H9 (cell line): ENCODE results near the gene ADARB2. TPM values are rescaled to one million over a fixed set of nuclear protein-coding genes. Genes with fewer than 3 reads are reported as not detected.
"Not testable (repeated sequence)": the region's sequence is repeated elsewhere in the genome, so short reads cannot be mapped to it uniquely, and the experiment has no call there.

Experiments
- DNase-seq: peaks from one replicate; pipeline ENCODE4 v3.0.0-alpha.2; 2017
- H2AFZ ChIP-seq: one replicate; pipeline ENCODE4 v1.6.1; 2013; ENCODE audit warnings: mild to moderate bottlenecking, low read length, control low read depth, moderate library complexity
- H2AK5ac ChIP-seq: 2 replicates; pipeline ENCODE4 v1.6.1; 2013; ENCODE audit warnings: low read length, control low read depth, mixed read lengths; ENCODE audit not compliant: insufficient read length
- H2BK120ac ChIP-seq: one replicate; pipeline ENCODE4 v1.6.1; 2013; ENCODE audit warnings: low read depth, mild to moderate bottlenecking, low read length, control low read depth, inconsistent platforms; ENCODE audit not compliant: poor library complexity, severe bottlenecking
- H2BK12ac ChIP-seq: 2 replicates; pipeline ENCODE4 v1.6.1; 2013; ENCODE audit warnings: low read length, control low read depth, mixed read lengths, low read depth; ENCODE audit not compliant: insufficient read length
- H2BK15ac ChIP-seq: 2 replicates; pipeline ENCODE4 v1.6.1; 2013; ENCODE audit warnings: low read depth, low read length, control low read depth
- H2BK20ac ChIP-seq: one replicate; pipeline ENCODE4 v1.6.1; 2013; ENCODE audit warnings: low read depth, mild to moderate bottlenecking, low read length, control low read depth, inconsistent platforms; ENCODE audit not compliant: poor library complexity, severe bottlenecking
- H2BK5ac ChIP-seq: 2 replicates; pipeline ENCODE4 v1.6.1; 2013; ENCODE audit warnings: low read length, control low read depth, mixed read lengths; ENCODE audit not compliant: insufficient read length
- H3K14ac ChIP-seq: 2 replicates; pipeline ENCODE4 v1.6.1; 2013; ENCODE audit warnings: low read length, control low read depth; ENCODE audit not compliant: insufficient read depth
- H3K18ac ChIP-seq: 2 replicates; pipeline ENCODE4 v1.6.1; 2013; ENCODE audit warnings: low read depth, mild to moderate bottlenecking, mixed read lengths, low read length, control low read depth; ENCODE audit not compliant: insufficient read length
- H3K23ac ChIP-seq: 2 replicates; pipeline ENCODE4 v1.6.1; 2013; ENCODE audit warnings: low read length, control low read depth, mixed read lengths, low read depth; ENCODE audit not compliant: insufficient read length
- H3K23me2 ChIP-seq: 2 replicates; pipeline ENCODE4 v1.6.1; 2013; ENCODE audit warnings: low read depth, mild to moderate bottlenecking, mixed read lengths, low read length, control low read depth; ENCODE audit not compliant: insufficient read length, poor library complexity, severe bottlenecking
- H3K27ac ChIP-seq: 2 replicates; pipeline ENCODE4 v1.5.1; 2013; ENCODE audit warnings: low read length, control low read depth, mixed read lengths, low read depth; ENCODE audit not compliant: insufficient read length
- H3K27me3 ChIP-seq: 2 replicates; pipeline ENCODE4 v1.6.1; 2013; ENCODE audit warnings: low read length, control low read depth, inconsistent platforms; ENCODE audit not compliant: insufficient read depth
- H3K4ac ChIP-seq: 2 replicates; pipeline ENCODE4 v1.6.1; 2013; ENCODE audit warnings: low read depth, mild to moderate bottlenecking, control low read depth, inconsistent platforms, low read length, moderate library complexity
- H3K4me1 ChIP-seq: 2 replicates; pipeline ENCODE4 v1.6.1; 2013; ENCODE audit warnings: low read length, control low read depth, inconsistent platforms; ENCODE audit not compliant: insufficient read depth
- H3K4me2 ChIP-seq: 2 replicates; pipeline ENCODE4 v1.6.1; 2013; ENCODE audit warnings: low read length, control low read depth, mixed read lengths; ENCODE audit not compliant: insufficient read length, insufficient read depth
- H3K56ac ChIP-seq: 2 replicates; pipeline ENCODE4 v1.6.1; 2013; ENCODE audit warnings: low read depth, mild to moderate bottlenecking, mixed read lengths, low read length, control low read depth; ENCODE audit not compliant: insufficient read length
- H3K79me1 ChIP-seq: 2 replicates; pipeline ENCODE4 v1.6.1; 2013; ENCODE audit warnings: low read depth, mild to moderate bottlenecking, moderate library complexity, low read length, control low read depth, inconsistent platforms; ENCODE audit not compliant: insufficient read depth, poor library complexity, severe bottlenecking
- H3K79me2 ChIP-seq: 2 replicates; pipeline ENCODE4 v1.6.1; 2013; ENCODE audit warnings: low read length, control low read depth, inconsistent platforms; ENCODE audit not compliant: insufficient read depth
- H3K9ac ChIP-seq: 2 replicates; pipeline ENCODE4 v1.6.1; 2013; ENCODE audit warnings: low read length, control low read depth, mixed read lengths; ENCODE audit not compliant: insufficient read length; ENCODE audit errors: extremely low read depth
- H3K9me3 ChIP-seq: one replicate; pipeline ENCODE4 v1.6.1; 2013; ENCODE audit warnings: low read depth, low read length, inconsistent platforms; ENCODE audit not compliant: control insufficient read depth
- H3T11ph ChIP-seq: one replicate; pipeline ENCODE4 v1.6.1; 2013; ENCODE audit warnings: mild to moderate bottlenecking, low read length, control low read depth, inconsistent platforms
- H4K20me1 ChIP-seq: one replicate; pipeline ENCODE4 v1.6.1; 2013; ENCODE audit not compliant: control insufficient read depth, insufficient read length, insufficient read depth
- H4K5ac ChIP-seq: 2 replicates; pipeline ENCODE4 v1.6.1; 2013; ENCODE audit warnings: low read depth, mild to moderate bottlenecking, mixed read lengths, low read length, control low read depth; ENCODE audit not compliant: insufficient read length
- H4K8ac ChIP-seq: replicated peaks from 2 replicates; pipeline ENCODE4 v1.6.1; 2013; ENCODE audit warnings: low read length, control low read depth, mixed read lengths, low read depth; ENCODE audit not compliant: insufficient read length
- H4K91ac ChIP-seq: 2 replicates; pipeline ENCODE4 v1.6.1; 2013; ENCODE audit warnings: low read depth, mild to moderate bottlenecking, moderate library complexity, mixed read lengths, low read length, control low read depth; ENCODE audit not compliant: insufficient read length
- H3K27ac Mint-ChIP-seq, 3 experiments: 2 replicates in 2 of 3; 3 replicates in 1 of 3; pipeline ENCODE4 v1.8.0; 2020 to 2021; ENCODE audit warnings: mixed read lengths in 3 of 3, mild to moderate bottlenecking in 1 of 3, moderate library complexity in 1 of 3
- H3K27me3 Mint-ChIP-seq: 2 replicates; pipeline ENCODE4 v1.8.0; 2021; ENCODE audit warnings: low read depth, mild to moderate bottlenecking, moderate library complexity, mixed read lengths
- H3K36me3 Mint-ChIP-seq, 3 experiments: 2 replicates in 2 of 3; 3 replicates in 1 of 3; pipeline ENCODE4 v1.8.0; 2020 to 2021; ENCODE audit warnings: low read depth in 3 of 3, mixed read lengths in 3 of 3; ENCODE audit not compliant: insufficient read depth in 1 of 3
- H3K4me1 Mint-ChIP-seq, 2 experiments: 2 replicates each; pipeline ENCODE4 v1.8.0; 2020; ENCODE audit warnings: mixed read lengths in 2 of 2
- H3K4me3 Mint-ChIP-seq, 2 experiments: 2 replicates in 1 of 2; 3 replicates in 1 of 2; pipeline ENCODE4 v1.8.0; 2020 to 2021; ENCODE audit warnings: mild to moderate bottlenecking in 2 of 2, mixed read lengths in 2 of 2, moderate library complexity in 1 of 2
- H3K9me3 Mint-ChIP-seq, 2 experiments: 2 replicates in 1 of 2; 3 replicates in 1 of 2; pipeline ENCODE4 v1.8.0; 2020; ENCODE audit warnings: mild to moderate bottlenecking in 2 of 2, mixed read lengths in 2 of 2, moderate library complexity in 1 of 2
- WGBS: extraction: QIAGEN DNeasy Blood & Tissue Kit; methylation state at CpG from one replicate; pipeline ENCODE4 v1.1.7; 2013; ENCODE audit warnings: missing lambda C conversion rate, low lambda C conversion rate, mixed read lengths; ENCODE audit not compliant: insufficient read length; ENCODE audit errors: extremely low coverage; 5-methylcytosine and 5-hydroxymethylcytosine counted together
- total RNA-seq: library from RNA; stranded (reverse); gene quantifications from 2 replicates; pipeline ENCODE4 v1.2.1, GENCODE V29; 2021
- TF ChIP-seq, protein P1 (sequence below): fragments of 200-600 bp; sonication (generic); conservative IDR thresholded peaks from 3 replicates; pipeline ENCODE4 v1.8.0; 2021; ENCODE audit warnings: antibody characterized with exemption, mild to moderate bottlenecking

Gene ADARB2
- total RNA-seq, 1 experiment from 2014 or later: 0.87 TPM

DNA sequence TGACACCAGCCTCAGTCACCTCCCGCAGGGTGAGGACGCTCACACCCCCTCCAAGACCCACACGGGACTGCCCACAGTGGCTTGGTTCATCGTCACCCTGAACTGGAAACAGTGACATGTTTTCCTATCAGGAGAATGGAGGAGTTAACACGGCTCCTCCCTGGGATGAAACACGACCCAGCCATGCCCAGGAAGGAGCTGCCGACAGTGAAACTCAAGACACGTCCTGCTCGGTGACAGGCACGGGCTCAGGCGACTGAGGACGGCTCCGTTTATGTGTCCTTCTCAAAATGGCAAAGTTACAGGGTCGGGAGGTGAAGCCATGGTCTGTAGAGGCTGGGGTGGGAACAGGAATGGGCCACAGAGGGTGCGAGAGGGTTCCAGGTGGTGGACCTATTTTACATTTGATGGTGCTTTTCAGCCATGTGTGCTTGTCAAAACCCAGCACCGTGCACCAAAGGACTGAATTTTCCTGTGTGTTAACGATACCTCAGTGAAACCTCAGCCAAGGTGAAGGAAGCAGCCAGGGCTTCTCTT, 272.4 kb downstream of the ADARB2 start:
- Histone ChIP-seq H2BK20ac (no peak overlapping the region), H3K9me3 (no peaks in the 10 kb centered on the region), H3K27me3 (no peaks in the 10 kb centered on the region), H2BK5ac (no peak overlapping the region), H3K79me1 (no peaks in the 10 kb centered on the region), H3K79me2 (no peaks in the 10 kb centered on the region), H3K56ac (no peak overlapping the region), H2BK120ac (no peak overlapping the region), H4K20me1 (no peaks in the 10 kb centered on the region), H2AK5ac (no peak overlapping the region), H4K5ac (no peak overlapping the region), H3K27ac (no peak overlapping the region), H4K8ac (no peak overlapping the region), H3T11ph (no peak overlapping the region), H3K18ac (no peak overlapping the region), H3K14ac (peak overlapping the region; percentile 70), H3K4me1 (0 out of 2 replicates have a peak, but pooled peaks cover 2% of the 10 kb centered on the region), H2BK12ac (no peak overlapping the region), H3K4ac (no peak overlapping the region), H2AFZ (no peak overlapping the region), H3K4me2 (no peak overlapping the region), H4K91ac (no peak overlapping the region), H2BK15ac (no peak overlapping the region), H3K23ac (no peak overlapping the region), H3K23me2 (no peaks in the 10 kb centered on the region), H3K9ac (no peak overlapping the region)
- Mint-ChIP-seq H3K4me1 (peaks cover 12% of the 10 kb centered on the region in 2 experiments), H3K4me3 (no peak overlapping the region), H3K9me3 (no peaks in the 10 kb centered on the region), H3K36me3 (no peaks in the 10 kb centered on the region; a peak in 1 of 7 replicates), H3K27me3 (peaks cover 5% of the 10 kb centered on the region; the same call in 1 of the 2 replicates), H3K27ac (no peak overlapping the region)
- WGBS: no CpG with 5 or more reads among the region's 17 CpGs
- TF ChIP-seq, protein P1, sequence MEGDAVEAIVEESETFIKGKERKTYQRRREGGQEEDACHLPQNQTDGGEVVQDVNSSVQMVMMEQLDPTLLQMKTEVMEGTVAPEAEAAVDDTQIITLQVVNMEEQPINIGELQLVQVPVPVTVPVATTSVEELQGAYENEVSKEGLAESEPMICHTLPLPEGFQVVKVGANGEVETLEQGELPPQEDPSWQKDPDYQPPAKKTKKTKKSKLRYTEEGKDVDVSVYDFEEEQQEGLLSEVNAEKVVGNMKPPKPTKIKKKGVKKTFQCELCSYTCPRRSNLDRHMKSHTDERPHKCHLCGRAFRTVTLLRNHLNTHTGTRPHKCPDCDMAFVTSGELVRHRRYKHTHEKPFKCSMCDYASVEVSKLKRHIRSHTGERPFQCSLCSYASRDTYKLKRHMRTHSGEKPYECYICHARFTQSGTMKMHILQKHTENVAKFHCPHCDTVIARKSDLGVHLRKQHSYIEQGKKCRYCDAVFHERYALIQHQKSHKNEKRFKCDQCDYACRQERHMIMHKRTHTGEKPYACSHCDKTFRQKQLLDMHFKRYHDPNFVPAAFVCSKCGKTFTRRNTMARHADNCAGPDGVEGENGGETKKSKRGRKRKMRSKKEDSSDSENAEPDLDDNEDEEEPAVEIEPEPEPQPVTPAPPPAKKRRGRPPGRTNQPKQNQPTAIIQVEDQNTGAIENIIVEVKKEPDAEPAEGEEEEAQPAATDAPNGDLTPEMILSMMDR: no peak
- DNase-seq: no peak

DNA sequence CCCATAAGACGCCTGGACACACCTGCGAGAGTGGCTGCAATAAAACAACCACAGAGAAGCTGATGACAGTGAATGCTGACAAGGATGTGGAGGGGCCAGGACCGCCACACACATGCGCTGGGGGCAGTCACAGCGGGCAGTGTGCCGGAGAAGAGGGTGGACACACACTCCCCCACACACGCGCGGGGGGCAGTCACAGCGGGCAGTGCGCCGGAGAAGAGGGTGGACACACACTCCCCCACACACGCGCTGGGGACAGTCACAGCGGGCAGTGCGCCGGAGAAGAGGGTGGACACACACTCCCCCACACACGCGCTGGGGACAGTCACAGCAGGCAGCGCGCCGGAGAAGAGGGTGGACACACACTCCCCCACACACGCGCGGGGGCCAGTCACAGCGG, 273.4 kb downstream of the ADARB2 start:
- not testable (repeated sequence) for H2BK15ac ChIP-seq, DNase-seq, H3K27me3 ChIP-seq, H3K56ac ChIP-seq, H2BK20ac ChIP-seq, H4K5ac ChIP-seq, H3K27ac ChIP-seq, H3K23ac ChIP-seq, H3K4me3 Mint-ChIP-seq, H3K9me3 ChIP-seq, H3K27ac Mint-ChIP-seq, H2AK5ac ChIP-seq, H3K9me3 Mint-ChIP-seq, H2BK5ac ChIP-seq, H4K20me1 ChIP-seq, H3K18ac ChIP-seq, H3K4me1 ChIP-seq, H3K9ac ChIP-seq, H4K8ac ChIP-seq, H3K23me2 ChIP-seq, H2AFZ ChIP-seq, H4K91ac ChIP-seq, H2BK12ac ChIP-seq, H3K79me2 ChIP-seq, H3T11ph ChIP-seq, H3K27me3 Mint-ChIP-seq, H3K4me2 ChIP-seq, H3K4ac ChIP-seq, H3K36me3 Mint-ChIP-seq, H2BK120ac ChIP-seq, H3K79me1 ChIP-seq, H3K14ac ChIP-seq
- no CpG with 5 or more reads among the region's 26 CpGs for WGBS
- H3K4me1 Mint-ChIP-seq: peaks cover 12% of the 10 kb centered on the region in 2 experiments
